WTC11 (cell line): ENCODE results near the gene SIM2. TPM values are rescaled to one million over a fixed set of nuclear protein-coding genes. Genes with fewer than 3 reads are reported as not detected.

Experiments
- ATAC-seq: fragments of 200-7000 bp; cut with Tn5 transposase; 2 replicates; pipeline ENCODE4 v1.10.0; 2021; ENCODE audit warnings: mild to moderate bottlenecking, moderate library complexity
- CTCF ChIA-PET: fragments of 300-600 bp; sonication (Branson Sonifier 250); formaldehyde crosslinking; loops from one replicate; lab custom pipeline; 2021; ENCODE audit warnings: antibody characterized with exemption; lab: Charles Lee
- POLR2A ChIA-PET: fragments of 350-600 bp; sonication (Branson Sonifier 250); formaldehyde crosslinking; loops from one replicate; lab custom pipeline; 2021; ENCODE audit warnings: antibody characterized with exemption; lab: Charles Lee
- DNase-seq: peaks from one replicate; pipeline ENCODE4 v3.0.0; 2021; ENCODE audit warnings: low spot score
- H3K27ac Mint-ChIP-seq: 2 replicates; pipeline ENCODE4 v1.8.0; 2021; ENCODE audit warnings: mixed read lengths
- H3K27me3 Mint-ChIP-seq: 2 replicates; pipeline ENCODE4 v1.8.0; 2021; ENCODE audit warnings: low read depth, mild to moderate bottlenecking, moderate library complexity, mixed read lengths
- H3K36me3 Mint-ChIP-seq: 2 replicates; pipeline ENCODE4 v1.8.0; 2021; ENCODE audit warnings: mixed read lengths
- H3K4me1 Mint-ChIP-seq: 2 replicates; pipeline ENCODE4 v1.8.0; 2022; ENCODE audit warnings: mixed read lengths
- H3K4me3 Mint-ChIP-seq: 2 replicates; pipeline ENCODE4 v1.8.0; 2021; ENCODE audit warnings: mild to moderate bottlenecking, moderate library complexity, mixed read lengths
- H3K9me3 Mint-ChIP-seq: 2 replicates; pipeline ENCODE4 v1.8.0; 2021; ENCODE audit warnings: mixed read lengths
- ARID4B ChIP-seq: sonication (generic); formaldehyde crosslinking; IDR thresholded peaks from 2 replicates; pipeline ENCODE4 v1.8.0; 2023; ENCODE audit warnings: missing genetic modification reagents, mild to moderate bottlenecking, borderline replicate concordance
- CDX4 ChIP-seq: fragments of 250-450 bp; sonication (Bioruptor Pico); IDR thresholded peaks from 2 replicates; pipeline ENCODE4 v1.9.0; 2021; ENCODE audit warnings: moderate library complexity, mild to moderate bottlenecking, inconsistent platforms, borderline replicate concordance
- CTCF ChIP-seq: fragments of 200-600 bp; IDR thresholded peaks from 2 replicates; pipeline ENCODE4 v1.8.0; 2022; ENCODE audit warnings: antibody characterized with exemption
- GABPB1 ChIP-seq: sonication (generic); formaldehyde crosslinking; IDR thresholded peaks from 2 replicates; pipeline ENCODE4 v1.8.1; 2023; ENCODE audit warnings: mild to moderate bottlenecking, missing genetic modification reagents
- GTF2I ChIP-seq: fragments of 250-450 bp; sonication (Bioruptor Pico); conservative IDR thresholded peaks from 2 replicates; pipeline ENCODE4 v1.4.0; 2021; ENCODE audit warnings: mild to moderate bottlenecking
- IRF2 ChIP-seq: sonication (generic); formaldehyde crosslinking; IDR thresholded peaks from 2 replicates; pipeline ENCODE4 v1.8.0; 2022; ENCODE audit warnings: low read depth, missing genetic modification reagents, borderline replicate concordance
- JAZF1 ChIP-seq: fragments of 250-450 bp; sonication (Bioruptor Pico); IDR thresholded peaks from 2 replicates; pipeline ENCODE4 v1.9.0; 2021; ENCODE audit warnings: moderate library complexity, mild to moderate bottlenecking, inconsistent platforms
- MXD4 ChIP-seq: fragments of 250-450 bp; sonication (Bioruptor Pico); IDR thresholded peaks from 2 replicates; pipeline ENCODE4 v1.8.0; 2021; ENCODE audit warnings: mild to moderate bottlenecking, moderate library complexity, borderline replicate concordance
- MYBL2 ChIP-seq: sonication (generic); formaldehyde crosslinking; IDR thresholded peaks from 2 replicates; pipeline ENCODE4 v1.8.1; 2023; ENCODE audit warnings: mild to moderate bottlenecking, moderate library complexity, missing genetic modification reagents
- NFATC4 ChIP-seq: fragments of 250-450 bp; sonication (Bioruptor Pico); IDR thresholded peaks from 2 replicates; pipeline ENCODE4 v1.9.0; 2021; ENCODE audit warnings: mild to moderate bottlenecking
- NR3C1 ChIP-seq: sonication (generic); formaldehyde crosslinking; conservative IDR thresholded peaks from 2 replicates; pipeline ENCODE4 v1.8.1; 2023; ENCODE audit warnings: low read depth, mild to moderate bottlenecking, missing genetic modification reagents
- OVOL2 ChIP-seq: fragments of 250-450 bp; sonication (Bioruptor Pico); IDR thresholded peaks from 2 replicates; pipeline ENCODE4 v1.9.0; 2021; ENCODE audit warnings: mild to moderate bottlenecking, borderline replicate concordance
- RELA ChIP-seq: sonication (generic); formaldehyde crosslinking; IDR thresholded peaks from 2 replicates; pipeline ENCODE4 v1.8.1; 2022; ENCODE audit warnings: missing genetic modification reagents, mild to moderate bottlenecking, borderline replicate concordance
- RORB ChIP-seq: fragments of 250-450 bp; sonication (Bioruptor Pico); IDR thresholded peaks from 2 replicates; pipeline ENCODE4 v1.9.0; 2021; ENCODE audit warnings: mild to moderate bottlenecking
- TEAD1 ChIP-seq: sonication (generic); formaldehyde crosslinking; IDR thresholded peaks from 2 replicates; pipeline ENCODE4 v1.8.0; 2022; ENCODE audit warnings: mild to moderate bottlenecking, missing genetic modification reagents
- ZBTB21 ChIP-seq: sonication (generic); formaldehyde crosslinking; IDR thresholded peaks from 2 replicates; pipeline ENCODE4 v1.8.1; 2023; ENCODE audit warnings: mild to moderate bottlenecking, missing genetic modification reagents, borderline replicate concordance
- ZBTB43 ChIP-seq: sonication (generic); formaldehyde crosslinking; IDR thresholded peaks from 2 replicates; pipeline ENCODE4 v1.8.1; 2023; ENCODE audit warnings: mild to moderate bottlenecking, missing genetic modification reagents
- ZNF219 ChIP-seq: sonication (generic); formaldehyde crosslinking; IDR thresholded peaks from 2 replicates; pipeline ENCODE4 v1.8.0; 2023; ENCODE audit warnings: missing genetic modification reagents, mild to moderate bottlenecking, borderline replicate concordance
- ZNF416 ChIP-seq: fragments of 250-450 bp; sonication (Bioruptor Pico); IDR thresholded peaks from 2 replicates; pipeline ENCODE4 v1.9.0; 2021; ENCODE audit warnings: mild to moderate bottlenecking, inconsistent platforms
- total RNA-seq: library from RNA; stranded (reverse); gene quantifications from 3 replicates; pipeline ENCODE4 v1.2.3, GENCODE V29; 2021

The SIM2 gene
- total RNA-seq, 1 experiment from 2014 or later = 0.17 TPM

- ChIA-PET POLR2A (no interaction called here), CTCF (interaction anchor here (0.8 to 1.4 kb wide), 3 partner anchors 36 to 155 kb away, joined by 3 to 4 read pairs (median 3); no protein-coding TSS in a partner anchor)
- DNase-seq (no peak), ATAC-seq (no peak)
- no peak for TF ChIP-seq ZBTB43 (CRISPR knock-in tag)
- TF ChIP-seq GABPB1 (CRISPR knock-in tag) = no peak
- peaks cover 11% of the 10 kb centered on the region for H3K36me3 Mint-ChIP-seq
- H3K27me3 Mint-ChIP-seq = no peaks in the 10 kb centered on the region
- H3K27ac Mint-ChIP-seq = peak overlapping the region; percentile 45; the same call in 1 of the 2 replicates
- H3K9me3 Mint-ChIP-seq = peaks cover 14% of the 10 kb centered on the region
- H3K4me3 Mint-ChIP-seq = no peak overlapping the region
- H3K4me1 Mint-ChIP-seq = peaks cover 11% of the 10 kb centered on the region
These were observed 86.7 kb downstream of the SIM2 start for GRCh38 chr21:36785615-36786014.

- Mint-ChIP-seq H3K4me3 (no peak overlapping the region), H3K4me1 (peaks cover 13% of the 10 kb centered on the region), H3K27me3 (no peaks in the 10 kb centered on the region), H3K9me3 (peaks cover 10% of the 10 kb centered on the region), H3K36me3 (peaks cover 8% of the 10 kb centered on the region), H3K27ac (no peak overlapping the region)
- ChIA-PET POLR2A (no interaction called here), CTCF (no interaction called here)
- no peak for ATAC-seq
- TF ChIP-seq MXD4 (no peak), MYBL2 (CRISPR knock-in tag) (no peak), NFATC4 (CRISPR knock-in tag) (no peak), RORB (CRISPR knock-in tag) (no peak), OVOL2 (no peak), ZBTB21 (no peak), ZNF219 (no peak), ARID4B (CRISPR knock-in tag) (no peak), TEAD1 (CRISPR knock-in tag) (no peak), RELA (no peak), ZNF416 (CRISPR knock-in tag) (no peak), NR3C1 (CRISPR knock-in tag) (no peak), GTF2I (CRISPR knock-in tag) (no peak), CTCF (no peak), JAZF1 (CRISPR knock-in tag) (no peak), IRF2 (no peak)
- no peak for DNase-seq
These were observed 87.3 kb downstream of the SIM2 start for GRCh38 chr21:36786186-36786585.

GRCh38 chr21:36788120-36788638, 89.3 kb downstream of the SIM2 start:
- Mint-ChIP-seq H3K9me3 (no peaks in the 10 kb centered on the region), H3K27me3 (no peaks in the 10 kb centered on the region), H3K4me1 (peaks cover 30% of the 10 kb centered on the region), H3K27ac (no peak overlapping the region), H3K4me3 (no peak overlapping the region), H3K36me3 (no peaks in the 10 kb centered on the region)
- ChIA-PET CTCF (interaction anchor here (1.8 kb wide), 1 partner anchor 66 kb away, joined by 6 read pairs; no protein-coding TSS in a partner anchor), POLR2A (no interaction called here)
- ATAC-seq (no peak), DNase-seq (no peak)
- TF ChIP-seq ARID4B (CRISPR knock-in tag) (no peak), CDX4 (CRISPR knock-in tag) (no peak), IRF2 (no peak)
